Astrocyte of the spinal cord (primary cell): ENCODE measurements around the gene FARP1.

Experiments used
- DNase-seq: peaks from one replicate; pipeline ENCODE4 v3.0.0; 2011; ENCODE audit warnings: low read depth, low spot score
- H3K4me3 ChIP-seq: 2 replicates; pipeline ENCODE4 v1.5.1; 2011; ENCODE audit warnings: low read depth, mild to moderate bottlenecking, low read length, moderate library complexity
- in situ Hi-C: cut with HindIII; loops from 2 replicates; pipeline ENCODE4 v1.10.0; 2017; ENCODE audit warnings: low sequenced_read_pairs
- TF ChIP-seq, protein P1 (sequence below): IDR thresholded peaks from 2 replicates; pipeline ENCODE4 v1.5.1; 2012; ENCODE audit warnings: low read depth, mild to moderate bottlenecking, low read length, inconsistent platforms

Gene FARP1

GRCh38 chr13:98198683-98199082, 55.8 kb downstream of the FARP1 start:
- no peak overlapping the region for H3K4me3 ChIP-seq
- in situ Hi-C loops = no loop called here
- no peak for DNase-seq
- TF ChIP-seq, protein P1, sequence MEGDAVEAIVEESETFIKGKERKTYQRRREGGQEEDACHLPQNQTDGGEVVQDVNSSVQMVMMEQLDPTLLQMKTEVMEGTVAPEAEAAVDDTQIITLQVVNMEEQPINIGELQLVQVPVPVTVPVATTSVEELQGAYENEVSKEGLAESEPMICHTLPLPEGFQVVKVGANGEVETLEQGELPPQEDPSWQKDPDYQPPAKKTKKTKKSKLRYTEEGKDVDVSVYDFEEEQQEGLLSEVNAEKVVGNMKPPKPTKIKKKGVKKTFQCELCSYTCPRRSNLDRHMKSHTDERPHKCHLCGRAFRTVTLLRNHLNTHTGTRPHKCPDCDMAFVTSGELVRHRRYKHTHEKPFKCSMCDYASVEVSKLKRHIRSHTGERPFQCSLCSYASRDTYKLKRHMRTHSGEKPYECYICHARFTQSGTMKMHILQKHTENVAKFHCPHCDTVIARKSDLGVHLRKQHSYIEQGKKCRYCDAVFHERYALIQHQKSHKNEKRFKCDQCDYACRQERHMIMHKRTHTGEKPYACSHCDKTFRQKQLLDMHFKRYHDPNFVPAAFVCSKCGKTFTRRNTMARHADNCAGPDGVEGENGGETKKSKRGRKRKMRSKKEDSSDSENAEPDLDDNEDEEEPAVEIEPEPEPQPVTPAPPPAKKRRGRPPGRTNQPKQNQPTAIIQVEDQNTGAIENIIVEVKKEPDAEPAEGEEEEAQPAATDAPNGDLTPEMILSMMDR = no peak

DNA sequence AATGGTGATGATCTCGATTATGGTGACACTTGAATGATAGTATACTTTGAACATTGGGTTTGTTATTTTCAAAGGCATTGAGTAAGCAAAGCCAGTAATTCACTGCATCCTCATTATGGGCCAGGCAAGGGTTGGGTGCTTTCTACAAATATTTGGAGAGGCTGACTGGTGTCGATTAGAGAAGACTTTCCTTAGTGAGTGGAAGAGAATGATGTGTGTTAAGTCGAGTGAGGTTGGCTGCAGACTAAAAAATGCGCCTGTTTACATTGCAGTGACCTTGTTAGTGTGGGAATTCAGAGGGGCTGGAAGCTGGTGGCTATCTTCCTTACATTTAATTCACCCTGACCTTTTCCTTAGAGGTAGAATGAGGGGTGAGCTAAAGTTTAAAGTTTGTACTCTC, 56.6 kb downstream of the FARP1 start:
- in situ Hi-C loops = no loop called here
- TF ChIP-seq, protein P1 = no peak
- H3K4me3 ChIP-seq = no peak overlapping the region
- no peak for DNase-seq

DNA sequence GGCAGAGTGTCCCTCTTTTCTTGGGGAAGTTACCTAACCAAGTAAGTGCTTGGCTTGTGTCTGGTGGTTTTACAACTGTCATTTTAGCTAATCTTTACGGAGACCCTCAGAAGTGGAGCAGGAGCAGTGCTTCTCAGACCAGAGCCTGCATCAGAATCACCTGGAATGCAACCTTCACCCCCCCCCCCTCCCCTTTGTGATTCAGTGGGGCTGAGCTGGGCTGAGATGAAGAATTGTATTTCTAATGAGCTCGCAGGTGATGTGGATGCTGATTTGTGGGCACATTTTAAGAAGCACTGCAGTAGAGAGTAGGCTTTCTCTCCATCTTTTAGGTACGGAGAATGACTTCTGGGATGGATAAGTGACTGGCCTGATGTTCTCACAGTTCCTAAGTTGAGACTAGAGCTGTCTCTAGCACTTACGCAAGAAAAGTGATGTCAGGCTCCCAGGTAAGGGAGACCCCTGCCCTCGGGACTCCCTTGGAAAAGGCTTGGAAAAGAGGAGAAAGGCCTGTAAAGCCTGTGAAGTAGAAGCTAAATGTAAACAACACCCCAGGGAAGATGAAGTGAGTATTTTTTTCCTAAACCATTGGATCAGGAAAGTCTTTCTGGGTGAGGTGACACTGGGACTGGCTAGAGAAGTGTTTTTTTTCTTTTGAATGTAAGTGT, 57.5 kb downstream of the FARP1 start:
- in situ Hi-C loops = no loop called here

GRCh38 chr13:98201189-98201588, 58.3 kb downstream of the FARP1 start:
- in situ Hi-C loops = no loop called here
- TF ChIP-seq, protein P1 = no peak
- DNase-seq = no peak
- H3K4me3 ChIP-seq = no peak overlapping the region

More for the DNA sequence above, 57.5 kb downstream of the FARP1 start:
- no peak overlapping the region for H3K4me3 ChIP-seq
- DNase-seq = no peak
- TF ChIP-seq, protein P1 = no peak

DNA sequence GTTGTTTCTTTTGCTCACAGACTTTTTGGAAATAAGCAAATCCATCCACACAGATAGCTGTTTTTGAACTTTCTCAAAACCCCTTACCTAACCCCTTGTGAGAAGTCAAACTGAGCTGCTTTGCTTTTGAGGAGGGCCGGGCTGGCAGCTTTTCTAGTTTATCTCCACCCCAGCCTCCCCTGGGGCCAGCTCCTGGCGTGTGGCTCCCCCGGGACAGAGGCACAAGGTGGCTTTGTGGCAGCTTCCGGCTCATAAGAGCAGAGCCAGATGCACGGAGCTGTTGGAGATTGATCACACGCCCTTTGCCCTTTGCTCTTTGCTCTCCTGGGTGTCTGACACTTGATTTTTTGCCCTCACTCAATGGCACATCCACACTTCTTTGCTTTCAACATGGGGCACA, 59.1 kb downstream of the FARP1 start:
- H3K4me3 ChIP-seq = no peak overlapping the region
- in situ Hi-C loops = no loop called here
- TF ChIP-seq, protein P1 = no peak
- no peak for DNase-seq

GRCh38 chr13:98203646-98204326, 60.9 kb downstream of the FARP1 start:
- no peak overlapping the region for H3K4me3 ChIP-seq
- TF ChIP-seq, protein P1 = no peak
- in situ Hi-C loops = no loop called here
- no peak for DNase-seq
